ENCODE measurements around the gene CLSTN2. TPM values are rescaled to one million over a fixed set of nuclear protein-coding genes. Genes with fewer than 3 reads are reported as not detected.

CLSTN2 gene
- total and polyA plus RNA-seq, 2 of the 4 experiments (the other 2 are of a cell fraction): under 0.01 to 0.07 TPM

GRCh38 chr3:140062461-140062860 is 127.5 kb downstream of the CLSTN2 start:
- intact Hi-C loops (cut with micrococcal nuclease): no loop called here
- no peak overlapping the region for H4K8ac ChIP-seq (ENCODE audit: low read depth in 2 of 2, low read length in 2 of 2)
- dilution Hi-C loops (cut with HindIII; ENCODE audit: low sequenced_read_pairs, unreplicated experiment): no loop called here
- no peaks in the 10 kb centered on the region for H3K27me3 ChIP-seq (ENCODE audit: control insufficient read depth, insufficient read depth, low read length)
- DNase-seq (no peak), ATAC-seq (ENCODE audit: low read depth) (no peak)
- H3K9me3 ChIP-seq (ENCODE audit: control insufficient read depth, insufficient read depth, low read length): no peaks in the 10 kb centered on the region
- BruUV-seq (replicated peaks): no TSS peak
- H3K9ac ChIP-seq (ENCODE audit: low read depth, low read length): no peak overlapping the region
- in situ Hi-C loops (cut with MboI; ENCODE audit: low sequenced_read_pairs): no loop called here
- H2BK120ac ChIP-seq (ENCODE audit: low read depth, low read length): no peak overlapping the region
- H3K56ac ChIP-seq (ENCODE audit: extremely low read depth, insufficient read depth, low read length): no peak overlapping the region
- no peak for TF ChIP-seq MAFK (IDR thresholded peaks at IDR 0.05; ENCODE audit: low read depth, low read length)
- TF ChIP-seq, protein P1, sequence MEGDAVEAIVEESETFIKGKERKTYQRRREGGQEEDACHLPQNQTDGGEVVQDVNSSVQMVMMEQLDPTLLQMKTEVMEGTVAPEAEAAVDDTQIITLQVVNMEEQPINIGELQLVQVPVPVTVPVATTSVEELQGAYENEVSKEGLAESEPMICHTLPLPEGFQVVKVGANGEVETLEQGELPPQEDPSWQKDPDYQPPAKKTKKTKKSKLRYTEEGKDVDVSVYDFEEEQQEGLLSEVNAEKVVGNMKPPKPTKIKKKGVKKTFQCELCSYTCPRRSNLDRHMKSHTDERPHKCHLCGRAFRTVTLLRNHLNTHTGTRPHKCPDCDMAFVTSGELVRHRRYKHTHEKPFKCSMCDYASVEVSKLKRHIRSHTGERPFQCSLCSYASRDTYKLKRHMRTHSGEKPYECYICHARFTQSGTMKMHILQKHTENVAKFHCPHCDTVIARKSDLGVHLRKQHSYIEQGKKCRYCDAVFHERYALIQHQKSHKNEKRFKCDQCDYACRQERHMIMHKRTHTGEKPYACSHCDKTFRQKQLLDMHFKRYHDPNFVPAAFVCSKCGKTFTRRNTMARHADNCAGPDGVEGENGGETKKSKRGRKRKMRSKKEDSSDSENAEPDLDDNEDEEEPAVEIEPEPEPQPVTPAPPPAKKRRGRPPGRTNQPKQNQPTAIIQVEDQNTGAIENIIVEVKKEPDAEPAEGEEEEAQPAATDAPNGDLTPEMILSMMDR (conservative IDR thresholded peaks at IDR 0.05; ENCODE audit: low read depth, low read length): no peak
- no peak overlapping the region for H2BK20ac ChIP-seq (ENCODE audit: low read depth, low read length)
- H2BK15ac ChIP-seq (ENCODE audit: low read depth, low read length): no peak overlapping the region
- H4K91ac ChIP-seq (ENCODE audit: insufficient read depth, low read depth, low read length): no peak overlapping the region
- H3K36me3 ChIP-seq (ENCODE audit: control insufficient read depth, insufficient read depth, low read length): no peaks in the 10 kb centered on the region
- H4K5ac ChIP-seq (ENCODE audit: low read depth, low read length): no peak overlapping the region
- H3K4me3 ChIP-seq (ENCODE audit: insufficient read depth, low read depth, low read length): no peak overlapping the region
- no peak overlapping the region for H3K4ac ChIP-seq (ENCODE audit: low read depth, low read length)
- H3K79me1 ChIP-seq (ENCODE audit: low read depth in 1 of 2, low read length in 2 of 2): no peaks in the 10 kb centered on the region
- ChIA-PET POLR2A (ENCODE audit: unreplicated experiment) (no interaction called here), CTCF (no interaction called here)
- no peak overlapping the region for H2BK5ac ChIP-seq (ENCODE audit: low read depth, low read length, poor library complexity, severe bottlenecking)
- no peaks in the 10 kb centered on the region for H3K4me1 ChIP-seq (ENCODE audit: control insufficient read depth, insufficient read depth, low read length)
- H3K4me2 ChIP-seq (ENCODE audit: low read depth, low read length): no peak overlapping the region
- no peaks in the 10 kb centered on the region for H3K9me1 ChIP-seq (ENCODE audit: insufficient read depth, low read length)
- no peak overlapping the region for H2AK9ac ChIP-seq (replicated peaks; ENCODE audit: low read depth, low read length, poor library complexity)
- no peak overlapping the region for H3K23ac ChIP-seq (ENCODE audit: low read depth, low read length)
- no peak overlapping the region for H2AFZ ChIP-seq (replicated peaks; ENCODE audit: low read length, poor library complexity)
- H4K20me1 ChIP-seq (ENCODE audit: insufficient read depth, low read length): no peaks in the 10 kb centered on the region
- H3K18ac ChIP-seq (ENCODE audit: low read depth, low read length): no peak overlapping the region
- H2AK5ac ChIP-seq (ENCODE audit: low read depth, low read length): no peak overlapping the region
- H3K27ac ChIP-seq (ENCODE audit: insufficient read depth, low read length): no peak overlapping the region
- no peak overlapping the region for H3K14ac ChIP-seq (replicated peaks; ENCODE audit: low read depth, low read length)

Measured in IMR-90 (cell line).